Type B pancreatic cell (in vitro differentiated cells): ENCODE measurements around the gene PRAC2. TPM values are rescaled to one million over a fixed set of nuclear protein-coding genes. Genes with fewer than 3 reads are reported as not detected.

Experiments
- DNase-seq: peaks from one replicate; pipeline ENCODE4 v3.0.0; 2021; ENCODE audit warnings: mixed read lengths; ENCODE audit not compliant: unreplicated experiment; ENCODE audit errors: extremely low spot score
- H3K27ac Mint-ChIP-seq: 2 replicates; pipeline ENCODE4 v1.8.0; 2021; ENCODE audit warnings: mild to moderate bottlenecking, mixed read lengths
- H3K27me3 Mint-ChIP-seq: 2 replicates; pipeline ENCODE4 v1.8.0; 2021; ENCODE audit warnings: mixed read lengths
- H3K36me3 Mint-ChIP-seq: 2 replicates; pipeline ENCODE4 v1.8.0; 2021; ENCODE audit warnings: mixed read lengths
- H3K4me1 Mint-ChIP-seq: one replicate; pipeline ENCODE4 v1.8.0; 2021; ENCODE audit warnings: mixed read lengths; ENCODE audit not compliant: unreplicated experiment
- H3K4me3 Mint-ChIP-seq: 2 replicates; pipeline ENCODE4 v1.8.0; 2021; ENCODE audit warnings: mild to moderate bottlenecking, mixed read lengths
- H3K9me3 Mint-ChIP-seq: 2 replicates; pipeline ENCODE4 v1.8.0; 2021; ENCODE audit warnings: mixed read lengths
- total RNA-seq: library from RNA; stranded (reverse); gene quantifications from 2 replicates; pipeline ENCODE4 v1.2.1, GENCODE V29; 2021; ENCODE audit warnings: low replicate concordance
- TF ChIP-seq, protein P1 (sequence below): fragments of 200-600 bp; sonication (generic); conservative IDR thresholded peaks from 2 replicates; pipeline ENCODE4 v1.5.0; 2021; ENCODE audit warnings: antibody characterized with exemption, mild to moderate bottlenecking

The PRAC2 gene
- total RNA-seq, 1 donor from 2014 or later: not detected

DNA sequence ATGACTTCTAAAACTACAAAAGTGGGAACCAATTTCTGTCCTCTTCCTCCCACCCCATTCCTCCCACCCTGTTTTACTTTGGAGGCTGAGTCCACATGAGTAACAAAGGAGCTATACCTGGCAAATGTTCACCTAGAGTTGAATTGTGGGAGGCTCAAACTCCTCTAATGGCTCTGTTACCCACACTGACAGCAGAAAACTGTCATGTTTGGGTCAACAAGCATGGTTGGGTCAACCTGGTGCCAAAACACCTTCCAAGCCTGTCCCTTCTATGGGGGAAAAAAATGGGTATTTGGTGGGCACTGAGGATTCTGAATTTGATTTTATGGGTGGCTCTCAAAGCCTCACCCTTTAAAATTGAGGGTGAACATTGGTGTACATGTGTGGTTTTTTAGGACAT, 17.6 kb downstream of the PRAC2 start:
- TF ChIP-seq, protein P1, sequence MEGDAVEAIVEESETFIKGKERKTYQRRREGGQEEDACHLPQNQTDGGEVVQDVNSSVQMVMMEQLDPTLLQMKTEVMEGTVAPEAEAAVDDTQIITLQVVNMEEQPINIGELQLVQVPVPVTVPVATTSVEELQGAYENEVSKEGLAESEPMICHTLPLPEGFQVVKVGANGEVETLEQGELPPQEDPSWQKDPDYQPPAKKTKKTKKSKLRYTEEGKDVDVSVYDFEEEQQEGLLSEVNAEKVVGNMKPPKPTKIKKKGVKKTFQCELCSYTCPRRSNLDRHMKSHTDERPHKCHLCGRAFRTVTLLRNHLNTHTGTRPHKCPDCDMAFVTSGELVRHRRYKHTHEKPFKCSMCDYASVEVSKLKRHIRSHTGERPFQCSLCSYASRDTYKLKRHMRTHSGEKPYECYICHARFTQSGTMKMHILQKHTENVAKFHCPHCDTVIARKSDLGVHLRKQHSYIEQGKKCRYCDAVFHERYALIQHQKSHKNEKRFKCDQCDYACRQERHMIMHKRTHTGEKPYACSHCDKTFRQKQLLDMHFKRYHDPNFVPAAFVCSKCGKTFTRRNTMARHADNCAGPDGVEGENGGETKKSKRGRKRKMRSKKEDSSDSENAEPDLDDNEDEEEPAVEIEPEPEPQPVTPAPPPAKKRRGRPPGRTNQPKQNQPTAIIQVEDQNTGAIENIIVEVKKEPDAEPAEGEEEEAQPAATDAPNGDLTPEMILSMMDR: no peak
- Mint-ChIP-seq H3K36me3 (no peaks in the 10 kb centered on the region), H3K9me3 (no peaks in the 10 kb centered on the region), H3K27ac (no peak overlapping the region), H3K27me3 (peaks cover 99% of the 10 kb centered on the region), H3K4me3 (no peak overlapping the region), H3K4me1 (no peaks in the 10 kb centered on the region)
- DNase-seq: no peak

DNA sequence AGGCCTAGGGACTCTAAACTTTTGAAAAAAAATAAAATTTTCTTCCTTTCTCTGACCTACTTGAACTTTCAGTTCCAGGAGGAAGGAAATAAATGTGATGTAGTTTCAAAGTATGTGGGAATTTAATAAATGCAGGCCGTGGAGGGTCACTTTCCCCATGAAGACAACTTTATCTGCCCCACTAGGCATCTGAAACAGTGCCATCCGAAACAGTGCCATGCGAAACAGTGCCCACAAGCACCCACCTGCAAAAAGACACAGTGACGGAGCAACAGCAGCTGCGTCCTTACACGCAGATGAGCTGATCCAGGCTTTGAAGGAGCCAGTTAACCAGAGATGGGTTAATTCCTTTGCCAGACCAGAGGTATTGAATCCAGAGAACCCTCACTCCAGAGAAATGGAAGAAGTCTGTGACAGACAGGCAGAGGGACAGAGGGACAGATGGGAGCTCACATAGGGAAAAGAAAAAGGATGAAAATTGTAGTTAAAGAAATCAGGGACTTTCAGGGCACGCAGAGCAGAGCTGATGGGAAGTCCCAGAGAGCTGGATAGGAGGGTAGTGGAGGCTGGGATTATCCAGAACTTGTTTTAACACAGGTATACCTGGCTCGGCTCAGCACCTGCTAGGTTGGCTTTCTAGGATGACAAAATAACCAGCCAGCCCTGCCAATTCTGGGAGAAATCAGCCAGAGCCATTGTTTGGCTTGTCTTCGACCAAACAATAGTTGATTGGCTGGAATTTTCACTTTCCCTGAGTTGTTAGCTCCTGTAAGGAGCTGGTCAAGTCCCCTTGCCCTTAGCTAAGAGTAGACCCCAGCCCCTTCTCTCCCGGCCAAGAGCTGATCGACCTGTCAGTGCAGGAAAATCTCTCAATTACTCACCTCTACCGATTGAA, 22.6 kb downstream of the PRAC2 start:
- no peak overlapping the region for H3K27ac Mint-ChIP-seq
- no peak overlapping the region for H3K4me3 Mint-ChIP-seq
- DNase-seq: no peak
- H3K27me3 Mint-ChIP-seq: peaks cover 99% of the 10 kb centered on the region
- no peaks in the 10 kb centered on the region for H3K4me1 Mint-ChIP-seq
- H3K9me3 Mint-ChIP-seq: no peaks in the 10 kb centered on the region
- TF ChIP-seq, protein P1: no peak
- no peaks in the 10 kb centered on the region for H3K36me3 Mint-ChIP-seq

DNA sequence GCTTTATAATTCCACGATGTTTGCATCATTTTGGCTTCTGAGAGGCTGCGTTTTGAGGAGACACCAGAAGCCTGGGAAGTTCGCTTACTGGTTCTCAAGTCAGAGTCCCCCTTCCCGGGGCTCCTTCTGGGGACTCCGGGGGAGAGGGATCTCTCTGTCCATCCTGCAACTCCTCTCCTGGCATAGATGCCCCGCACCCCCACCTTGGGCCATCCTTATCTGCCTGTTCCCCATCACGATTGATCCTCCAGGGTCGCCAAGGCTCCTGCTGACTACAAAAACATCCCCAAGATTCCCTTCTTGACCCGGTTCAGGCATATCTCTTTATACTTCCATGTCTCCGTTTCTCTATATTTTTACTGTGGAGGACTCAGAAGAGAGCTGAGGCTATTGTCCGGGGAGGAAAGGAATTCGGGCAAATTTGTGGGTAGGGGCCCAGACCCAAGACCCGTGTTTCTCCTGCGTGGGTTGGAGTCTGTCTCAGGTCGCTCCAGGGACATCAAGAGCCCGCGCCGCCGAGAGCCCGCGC, 24.0 kb downstream of the PRAC2 start:
- H3K27ac Mint-ChIP-seq: no peak overlapping the region
- DNase-seq: no peak
- H3K9me3 Mint-ChIP-seq: no peaks in the 10 kb centered on the region
- H3K4me1 Mint-ChIP-seq: no peaks in the 10 kb centered on the region
- no peaks in the 10 kb centered on the region for H3K36me3 Mint-ChIP-seq
- TF ChIP-seq, protein P1: no peak
- H3K4me3 Mint-ChIP-seq: no peak overlapping the region
- peaks cover 99% of the 10 kb centered on the region for H3K27me3 Mint-ChIP-seq

DNA sequence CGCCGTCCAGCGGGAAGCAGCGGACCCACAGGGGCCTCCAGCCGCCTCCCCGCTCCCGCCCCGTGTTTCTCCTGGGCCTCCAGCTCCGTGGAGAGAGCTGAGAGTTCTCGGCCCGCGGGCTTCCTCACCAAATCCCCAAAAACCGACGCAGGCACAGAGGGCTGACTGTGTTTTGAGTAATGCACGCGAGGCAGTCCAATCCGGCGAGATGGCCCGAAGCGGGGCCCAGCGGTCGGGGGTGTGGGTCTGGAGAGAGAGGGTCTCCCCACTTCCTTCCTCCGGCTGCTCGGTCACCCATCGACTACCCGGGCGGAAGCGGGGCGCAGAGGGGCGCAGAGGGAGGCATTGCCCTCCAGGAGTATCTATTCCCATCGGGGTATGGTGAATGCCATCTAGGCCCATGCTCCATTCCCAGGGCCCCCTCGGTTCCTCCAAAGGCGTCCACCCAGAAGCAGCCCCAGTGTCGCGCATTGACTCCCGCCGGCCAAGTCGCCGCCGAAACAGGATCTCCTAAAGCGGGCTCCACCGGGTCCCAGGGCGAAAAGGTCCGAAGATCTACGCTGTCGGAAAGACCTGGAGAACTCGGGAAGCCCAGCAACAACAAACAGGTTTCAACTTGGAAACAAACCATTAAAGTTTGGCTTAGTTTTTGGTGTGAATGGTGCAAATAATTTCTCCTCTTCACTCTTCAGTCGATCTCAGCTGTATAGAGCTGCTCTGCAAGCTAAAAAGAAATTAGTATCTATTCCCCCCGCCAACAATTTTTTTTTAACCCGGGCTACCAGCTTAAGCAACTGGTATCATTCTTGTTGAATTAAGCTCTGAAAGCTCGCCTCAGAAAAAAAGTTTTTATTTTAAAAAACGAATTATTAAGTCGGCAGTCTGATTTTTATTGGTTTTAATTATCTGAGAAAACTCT, 24.7 kb downstream of the PRAC2 start:
- TF ChIP-seq, protein P1: no peak
- H3K27ac Mint-ChIP-seq: no peak overlapping the region
- no peaks in the 10 kb centered on the region for H3K9me3 Mint-ChIP-seq
- no peaks in the 10 kb centered on the region for H3K36me3 Mint-ChIP-seq
- no peak for DNase-seq
- no peak overlapping the region for H3K4me3 Mint-ChIP-seq
- no peaks in the 10 kb centered on the region for H3K4me1 Mint-ChIP-seq
- H3K27me3 Mint-ChIP-seq: peaks cover 99% of the 10 kb centered on the region

DNA sequence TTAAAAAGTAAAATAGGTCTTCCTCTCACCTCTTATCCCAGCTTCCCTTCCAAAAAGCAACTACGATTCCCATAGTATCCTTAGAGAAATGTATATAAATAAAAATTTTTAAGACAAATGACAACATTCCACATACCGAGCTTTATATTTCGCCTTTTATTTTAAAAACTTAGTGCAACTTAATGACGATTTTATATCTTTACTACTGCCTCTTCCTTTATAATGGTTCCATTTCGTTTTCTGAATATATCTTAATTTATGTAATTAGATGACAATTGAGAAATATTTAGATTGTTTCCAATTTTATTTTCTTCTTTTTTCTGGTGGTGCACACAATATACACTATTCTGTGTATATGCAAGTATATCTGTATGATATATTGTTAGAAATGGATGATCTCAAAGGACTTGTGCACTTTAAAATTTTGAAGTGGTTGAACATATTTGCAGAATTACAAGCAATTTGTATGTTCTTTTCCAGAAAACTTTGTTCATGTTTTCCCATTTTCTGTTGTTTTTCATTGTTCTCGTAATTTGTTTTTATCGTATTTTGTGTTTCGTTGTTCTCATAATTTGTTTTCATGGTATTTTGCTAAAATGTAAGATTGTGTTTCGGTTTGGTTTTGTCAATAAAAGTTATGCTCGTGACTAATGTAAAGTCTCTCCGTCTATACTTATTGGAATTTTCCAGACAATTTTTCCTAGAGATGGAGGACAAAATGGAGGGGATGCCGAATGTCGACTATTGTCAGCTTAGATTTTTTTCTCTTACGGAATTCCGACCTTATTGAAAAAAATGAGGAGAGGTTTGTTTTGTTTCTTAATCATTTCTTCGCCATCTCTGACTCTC, 26.0 kb downstream of the PRAC2 start:
- Mint-ChIP-seq H3K4me3 (no peak overlapping the region), H3K36me3 (no peaks in the 10 kb centered on the region), H3K27ac (no peak overlapping the region), H3K4me1 (no peaks in the 10 kb centered on the region), H3K9me3 (no peaks in the 10 kb centered on the region), H3K27me3 (peaks cover 99% of the 10 kb centered on the region)
- DNase-seq: no peak
- TF ChIP-seq, protein P1: no peak
